ENCODE measurements around the gene THAP4. TPM values are rescaled to one million over a fixed set of nuclear protein-coding genes. Genes with fewer than 3 reads are reported as not detected.
A peak's percentile ranks its signal among the peaks of the same experiment; 100 is the strongest.

Gene THAP4
- total and polyA plus RNA-seq, 2 of the 13 experiments (the other 11 are each of a cell fraction or from before 2014, with no cell fraction given): 59.7 to 75.7 TPM

DNA sequence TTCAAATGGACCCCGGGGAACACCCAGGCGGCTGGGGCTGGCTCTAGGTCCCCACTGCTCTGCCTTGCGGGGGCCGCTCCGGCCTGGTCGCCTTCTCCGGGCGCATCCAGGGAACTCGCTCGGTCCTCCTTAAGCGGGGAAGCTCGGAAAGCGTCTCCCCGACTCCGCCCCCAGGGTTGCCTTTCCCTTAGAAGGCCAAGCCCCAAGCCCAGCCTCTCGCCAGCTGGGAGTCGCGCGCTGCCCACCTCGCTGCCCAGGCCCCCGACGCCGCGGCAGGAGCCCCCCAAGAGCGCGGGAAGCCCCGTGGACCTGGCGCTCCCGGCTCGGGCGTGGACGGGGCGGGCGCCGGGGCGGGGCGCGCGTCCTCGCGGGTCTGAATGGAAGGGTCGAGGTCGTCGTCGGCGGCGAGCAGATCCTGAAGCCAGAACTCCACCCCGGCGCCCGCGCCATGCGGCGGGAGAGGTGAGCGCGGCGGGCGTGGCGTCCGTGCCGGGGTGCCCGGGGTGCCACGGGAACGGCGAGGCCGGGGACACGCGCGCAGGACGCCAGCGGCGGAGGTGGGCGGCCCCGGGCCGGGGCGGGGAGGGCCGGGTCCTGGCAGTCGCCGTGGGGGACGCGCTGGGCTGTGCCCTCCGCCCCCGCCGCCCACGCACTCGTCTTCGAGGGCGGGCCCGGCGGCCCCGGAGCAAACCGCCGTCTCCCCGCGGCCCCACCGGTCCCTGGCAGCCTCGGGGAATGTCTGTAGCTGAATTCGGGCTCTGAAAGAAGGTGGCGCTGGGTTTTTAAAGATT lies 78.2 kb downstream of the THAP4 start, which contains the start of gene BOK (continued):
- TF ChIP-seq, protein P1, sequence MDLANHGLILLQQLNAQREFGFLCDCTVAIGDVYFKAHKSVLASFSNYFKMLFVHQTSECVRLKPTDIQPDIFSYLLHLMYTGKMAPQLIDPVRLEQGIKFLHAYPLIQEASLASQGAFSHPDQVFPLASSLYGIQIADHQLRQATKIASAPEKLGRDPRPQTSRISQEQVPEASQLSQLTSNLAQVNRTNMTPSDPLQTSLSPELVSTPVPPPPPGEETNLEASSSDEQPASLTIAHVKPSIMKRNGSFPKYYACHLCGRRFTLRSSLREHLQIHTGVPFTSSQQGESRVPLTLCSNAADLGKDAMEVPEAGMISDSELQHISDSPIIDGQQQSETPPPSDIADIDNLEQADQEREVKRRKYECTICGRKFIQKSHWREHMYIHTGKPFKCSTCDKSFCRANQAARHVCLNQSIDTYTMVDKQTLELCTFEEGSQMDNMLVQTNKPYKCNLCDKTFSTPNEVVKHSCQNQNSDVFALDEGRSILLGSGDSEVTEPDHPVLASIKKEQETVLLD (CRISPR knock-in tag; IDR thresholded peaks at IDR 0.05; ENCODE audit: low read depth): peak; percentile 36; the same call in 1 of the 2 replicates
- TF ChIP-seq NR2F6 (IDR thresholded peaks at IDR 0.05): no peak
- TF ChIP-seq NR2F6 (CRISPR knock-in tag; IDR thresholded peaks at IDR 0.05): peak; percentile 31; the same call in 1 of the 2 replicates
- TF ChIP-seq, protein P2, sequence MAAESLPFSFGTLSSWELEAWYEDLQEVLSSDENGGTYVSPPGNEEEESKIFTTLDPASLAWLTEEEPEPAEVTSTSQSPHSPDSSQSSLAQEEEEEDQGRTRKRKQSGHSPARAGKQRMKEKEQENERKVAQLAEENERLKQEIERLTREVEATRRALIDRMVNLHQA (CRISPR knock-in tag; IDR thresholded peaks at IDR 0.05): no peak
- TF ChIP-seq DMAP1 (CRISPR knock-in tag; IDR thresholded peaks at IDR 0.05): peak; percentile 61
- no peak for TF ChIP-seq XRCC5 (optimal IDR thresholded peaks at IDR 0.05; ENCODE audit: low read length)
- no peak for TF ChIP-seq KDM3A (CRISPR knock-in tag; IDR thresholded peaks at IDR 0.05; ENCODE audit: low read depth)
- TF ChIP-seq NFKB2 (CRISPR knock-in tag; IDR thresholded peaks at IDR 0.05; ENCODE audit: borderline replicate concordance): peak; percentile 67
- TF ChIP-seq ZMYM3 (CRISPR knock-in tag; IDR thresholded peaks at IDR 0.05): 0 out of 2 replicates have a peak, but pooled peaks have one; percentile 17
- no peak for TF ChIP-seq RORA (CRISPR knock-in tag; IDR thresholded peaks at IDR 0.05)
- no peak for TF ChIP-seq ZNF496 (CRISPR knock-in tag; IDR thresholded peaks at IDR 0.05; ENCODE audit: insufficient replicate concordance)
- TF ChIP-seq ZNF138 (CRISPR knock-in tag; IDR thresholded peaks at IDR 0.05; ENCODE audit: low read depth): peak; percentile 86
- TF ChIP-seq BCL6 (CRISPR knock-in tag; IDR thresholded peaks at IDR 0.05): 0 out of 2 replicates have a peak, but pooled peaks have one; percentile 38
- peak; percentile 68 for TF ChIP-seq ZFY (CRISPR knock-in tag; IDR thresholded peaks at IDR 0.05)
- peak; percentile 34 for TF ChIP-seq HDAC2 (CRISPR knock-in tag; IDR thresholded peaks at IDR 0.05)
- TF ChIP-seq, protein P3, sequence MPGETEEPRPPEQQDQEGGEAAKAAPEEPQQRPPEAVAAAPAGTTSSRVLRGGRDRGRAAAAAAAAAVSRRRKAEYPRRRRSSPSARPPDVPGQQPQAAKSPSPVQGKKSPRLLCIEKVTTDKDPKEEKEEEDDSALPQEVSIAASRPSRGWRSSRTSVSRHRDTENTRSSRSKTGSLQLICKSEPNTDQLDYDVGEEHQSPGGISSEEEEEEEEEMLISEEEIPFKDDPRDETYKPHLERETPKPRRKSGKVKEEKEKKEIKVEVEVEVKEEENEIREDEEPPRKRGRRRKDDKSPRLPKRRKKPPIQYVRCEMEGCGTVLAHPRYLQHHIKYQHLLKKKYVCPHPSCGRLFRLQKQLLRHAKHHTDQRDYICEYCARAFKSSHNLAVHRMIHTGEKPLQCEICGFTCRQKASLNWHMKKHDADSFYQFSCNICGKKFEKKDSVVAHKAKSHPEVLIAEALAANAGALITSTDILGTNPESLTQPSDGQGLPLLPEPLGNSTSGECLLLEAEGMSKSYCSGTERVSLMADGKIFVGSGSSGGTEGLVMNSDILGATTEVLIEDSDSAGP (CRISPR knock-in tag; IDR thresholded peaks at IDR 0.05; ENCODE audit: borderline replicate concordance): peak; percentile 57
- TF ChIP-seq GPN1 (CRISPR knock-in tag; IDR thresholded peaks at IDR 0.05; ENCODE audit: borderline replicate concordance): no peak
- 0 out of 2 replicates have a peak, but pooled peaks have one; percentile 78 for TF ChIP-seq LBX2 (CRISPR knock-in tag; IDR thresholded peaks at IDR 0.05; ENCODE audit: borderline replicate concordance)
- TF ChIP-seq ZBTB49 (CRISPR knock-in tag; IDR thresholded peaks at IDR 0.05; ENCODE audit: borderline replicate concordance): 0 out of 2 replicates have a peak, but pooled peaks have one; percentile 36
- TF ChIP-seq ZNF160 (CRISPR knock-in tag; IDR thresholded peaks at IDR 0.05): no peak
- 0 out of 2 replicates have a peak, but pooled peaks have one; percentile 16 for TF ChIP-seq HNF4A (CRISPR knock-in tag; IDR thresholded peaks at IDR 0.05)
- TF ChIP-seq ETV6 (CRISPR knock-in tag; conservative IDR thresholded peaks at IDR 0.05): peak; percentile 56; the same call in 1 of the 2 replicates
- peak; percentile 48; the same call in 1 of the 2 replicates for TF ChIP-seq ZNF747 (CRISPR knock-in tag; IDR thresholded peaks at IDR 0.05; ENCODE audit: borderline replicate concordance)
- TF ChIP-seq GABPB1 (CRISPR knock-in tag; IDR thresholded peaks at IDR 0.05): peak; percentile 46; the same call in 1 of the 2 replicates
